ENCODE data around the gene SEMA4D.

SEMA4D gene

GRCh38 chr9:89410641-89411350 is 87.1 kb downstream of the SEMA4D start:
- Histone ChIP-seq H3K27me3 (replicated peaks) (no peaks in the 10 kb centered on the region), H3K36me3 (replicated peaks) (no peaks in the 10 kb centered on the region), H3K27ac (no peak overlapping the region), H3K4me3 (ENCODE audit: low read depth, low read length) (no peak overlapping the region)
- TF ChIP-seq CTCF (IDR thresholded peaks at IDR 0.05; ENCODE audit: low read depth, low read length, missing control alignments), result peak; percentile 21
- in situ Hi-C loops (cut with HindIII; ENCODE audit: low pct_ligation_motif_present, low sequenced_read_pairs), result no loop called here
- no peak for DNase-seq

- no peak for TF ChIP-seq CTCF (IDR thresholded peaks at IDR 0.05; ENCODE audit: low read depth, low read length, missing control alignments)
- in situ Hi-C loops (cut with HindIII; ENCODE audit: low pct_ligation_motif_present, low sequenced_read_pairs), result no loop called here
- no peak overlapping the region for H3K27ac ChIP-seq
- DNase-seq, result no peak
- H3K4me3 ChIP-seq (ENCODE audit: low read depth, low read length), result no peak overlapping the region
- no peaks in the 10 kb centered on the region for H3K36me3 ChIP-seq (replicated peaks)
- no peaks in the 10 kb centered on the region for H3K27me3 ChIP-seq (replicated peaks)
These were observed 87.9 kb downstream of the SEMA4D start for GRCh38 chr9:89410022-89410421.

- DNase-seq, result no peak
- H3K27ac ChIP-seq, result no peak overlapping the region
- in situ Hi-C loops (cut with HindIII; ENCODE audit: low pct_ligation_motif_present, low sequenced_read_pairs), result no loop called here
These were observed 88.4 kb downstream of the SEMA4D start for GRCh38 chr9:89409466-89409865.

GRCh38 chr9:89408628-89409101 is 89.2 kb downstream of the SEMA4D start:
- in situ Hi-C loops (cut with HindIII; ENCODE audit: low pct_ligation_motif_present, low sequenced_read_pairs), result no loop called here
- DNase-seq, result no peak
- Histone ChIP-seq H3K27me3 (replicated peaks) (no peaks in the 10 kb centered on the region), H3K27ac (no peak overlapping the region), H3K4me3 (ENCODE audit: low read depth, low read length) (no peak overlapping the region), H3K36me3 (replicated peaks) (no peaks in the 10 kb centered on the region)
- no peak for TF ChIP-seq CTCF (IDR thresholded peaks at IDR 0.05; ENCODE audit: low read depth, low read length, missing control alignments)

More at GRCh38 chr9:89409466-89409865, 88.4 kb downstream of the SEMA4D start:
- Histone ChIP-seq H3K27me3 (replicated peaks) (no peaks in the 10 kb centered on the region), H3K36me3 (replicated peaks) (no peaks in the 10 kb centered on the region), H3K4me3 (ENCODE audit: low read depth, low read length) (no peak overlapping the region)
- TF ChIP-seq CTCF (IDR thresholded peaks at IDR 0.05; ENCODE audit: low read depth, low read length, missing control alignments), result no peak

- H3K4me3 ChIP-seq (ENCODE audit: low read depth, low read length), result no peak overlapping the region
- in situ Hi-C loops (cut with HindIII; ENCODE audit: low pct_ligation_motif_present, low sequenced_read_pairs), result no loop called here
- H3K27me3 ChIP-seq (replicated peaks), result no peaks in the 10 kb centered on the region
- H3K36me3 ChIP-seq (replicated peaks), result no peaks in the 10 kb centered on the region
- DNase-seq, result no peak
- TF ChIP-seq CTCF (IDR thresholded peaks at IDR 0.05; ENCODE audit: low read depth, low read length, missing control alignments), result no peak
- H3K27ac ChIP-seq, result no peak overlapping the region
These were observed 90.8 kb downstream of the SEMA4D start for GRCh38 chr9:89407070-89407469.

GRCh38 chr9:89405826-89406225 is 92.1 kb downstream of the SEMA4D start:
- no peak overlapping the region for H3K27ac ChIP-seq

More at GRCh38 chr9:89405826-89406225, 92.1 kb downstream of the SEMA4D start:
- H3K4me3 ChIP-seq (ENCODE audit: low read depth, low read length), result no peak overlapping the region
- H3K36me3 ChIP-seq (replicated peaks), result no peaks in the 10 kb centered on the region
- no peak for TF ChIP-seq CTCF (IDR thresholded peaks at IDR 0.05; ENCODE audit: low read depth, low read length, missing control alignments)
- DNase-seq, result no peak
- in situ Hi-C loops (cut with HindIII; ENCODE audit: low pct_ligation_motif_present, low sequenced_read_pairs), result no loop called here
- H3K27me3 ChIP-seq (replicated peaks), result no peaks in the 10 kb centered on the region

All from brain microvascular endothelial cell (primary cell).